Measurements from ENCODE around the gene C3orf20.

C3orf20 gene

GRCh38 chr3:14819671-14820070 lies 144.7 kb downstream of the C3orf20 start:
- Histone ChIP-seq H3K36me3 (ENCODE audit: control insufficient read depth, insufficient read depth, low read length) (no peaks in the 10 kb centered on the region), H3K27ac (ENCODE audit: low read depth, low read length) (no peak overlapping the region), H3K4me3 (ENCODE audit: low read depth, low read length) (no peak overlapping the region), H3K4me1 (ENCODE audit: control insufficient read depth, insufficient read depth, low read length) (peaks cover 13% of the 10 kb centered on the region), H3K27me3 (ENCODE audit: control insufficient read depth, insufficient read depth, low read length) (no peaks in the 10 kb centered on the region), H3K9me3 (ENCODE audit: control insufficient read depth, insufficient read depth, low read length) (no peaks in the 10 kb centered on the region), H3K9ac (ENCODE audit: low read depth, low read length) (no peak overlapping the region)

DNA sequence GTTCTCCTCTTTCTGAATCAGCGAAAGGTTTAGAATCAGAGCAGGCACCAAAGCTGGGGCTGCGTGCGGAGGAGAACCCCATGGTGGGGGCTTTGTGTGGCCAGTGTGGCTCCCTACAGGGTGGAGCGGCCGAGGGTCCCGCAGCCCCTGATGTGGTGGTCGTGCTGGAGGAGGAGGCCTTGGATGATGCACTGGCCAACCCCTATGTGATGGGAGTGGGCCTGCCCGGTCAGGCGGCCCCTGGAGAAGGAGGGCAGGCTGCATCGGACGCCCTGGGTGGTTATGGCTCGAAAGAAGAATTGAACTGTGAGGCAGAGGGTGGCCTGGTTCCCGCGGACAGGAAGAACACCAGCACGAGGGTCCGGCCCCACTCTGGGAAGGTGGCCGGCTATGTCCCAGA lies 145.2 kb downstream of the C3orf20 start:
- Histone ChIP-seq H3K27me3 (ENCODE audit: control insufficient read depth, insufficient read depth, low read length) (no peaks in the 10 kb centered on the region), H3K9me3 (ENCODE audit: control insufficient read depth, insufficient read depth, low read length) (no peaks in the 10 kb centered on the region), H3K9ac (ENCODE audit: low read depth, low read length) (no peak overlapping the region), H3K4me1 (ENCODE audit: control insufficient read depth, insufficient read depth, low read length) (peaks cover 13% of the 10 kb centered on the region), H3K36me3 (ENCODE audit: control insufficient read depth, insufficient read depth, low read length) (no peaks in the 10 kb centered on the region), H3K4me3 (ENCODE audit: low read depth, low read length) (no peak overlapping the region), H3K27ac (ENCODE audit: low read depth, low read length) (no peak overlapping the region)

- no peaks in the 10 kb centered on the region for H3K36me3 ChIP-seq (ENCODE audit: control insufficient read depth, insufficient read depth, low read length)
- no peak overlapping the region for H3K27ac ChIP-seq (ENCODE audit: low read depth, low read length)
- H3K9ac ChIP-seq (ENCODE audit: low read depth, low read length), result no peak overlapping the region
- no peaks in the 10 kb centered on the region for H3K9me3 ChIP-seq (ENCODE audit: control insufficient read depth, insufficient read depth, low read length)
- peaks cover 13% of the 10 kb centered on the region for H3K4me1 ChIP-seq (ENCODE audit: control insufficient read depth, insufficient read depth, low read length)
- no peak overlapping the region for H3K4me3 ChIP-seq (ENCODE audit: low read depth, low read length)
- H3K27me3 ChIP-seq (ENCODE audit: control insufficient read depth, insufficient read depth, low read length), result no peaks in the 10 kb centered on the region
These were observed 146.2 kb downstream of the C3orf20 start for GRCh38 chr3:14821151-14821550.

DNA sequence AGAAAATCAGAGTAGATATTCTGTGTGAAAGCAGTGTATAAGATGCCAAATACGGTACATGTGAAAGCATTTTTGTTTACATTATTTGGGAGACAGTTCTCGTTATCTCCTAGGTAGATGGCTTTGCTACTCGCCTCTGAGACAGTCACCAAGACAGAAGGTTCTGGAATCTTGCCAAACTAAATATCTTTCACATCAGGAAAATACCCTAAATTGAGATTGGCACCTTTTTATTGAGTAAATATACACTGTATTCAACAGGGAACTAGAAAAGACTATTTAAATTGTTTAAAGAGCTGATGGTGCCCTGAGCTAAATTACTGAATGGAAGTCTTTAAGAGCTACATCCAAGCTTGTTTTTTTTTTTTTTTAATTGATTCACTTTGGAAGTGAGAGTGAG lies 147.2 kb downstream of the C3orf20 start:
- Histone ChIP-seq H3K4me1 (ENCODE audit: control insufficient read depth, insufficient read depth, low read length) (peaks cover 13% of the 10 kb centered on the region), H3K9ac (ENCODE audit: low read depth, low read length) (no peak overlapping the region), H3K27ac (ENCODE audit: low read depth, low read length) (no peak overlapping the region), H3K9me3 (ENCODE audit: control insufficient read depth, insufficient read depth, low read length) (no peaks in the 10 kb centered on the region), H3K27me3 (ENCODE audit: control insufficient read depth, insufficient read depth, low read length) (no peaks in the 10 kb centered on the region), H3K36me3 (ENCODE audit: control insufficient read depth, insufficient read depth, low read length) (no peaks in the 10 kb centered on the region), H3K4me3 (ENCODE audit: low read depth, low read length) (no peak overlapping the region)
